ENCODE results near the gene LIPK.
"Not testable (repeated sequence)": the region's sequence is repeated elsewhere in the genome, so short reads cannot be mapped to it uniquely, and the experiment has no call there.

The LIPK gene

DNA sequence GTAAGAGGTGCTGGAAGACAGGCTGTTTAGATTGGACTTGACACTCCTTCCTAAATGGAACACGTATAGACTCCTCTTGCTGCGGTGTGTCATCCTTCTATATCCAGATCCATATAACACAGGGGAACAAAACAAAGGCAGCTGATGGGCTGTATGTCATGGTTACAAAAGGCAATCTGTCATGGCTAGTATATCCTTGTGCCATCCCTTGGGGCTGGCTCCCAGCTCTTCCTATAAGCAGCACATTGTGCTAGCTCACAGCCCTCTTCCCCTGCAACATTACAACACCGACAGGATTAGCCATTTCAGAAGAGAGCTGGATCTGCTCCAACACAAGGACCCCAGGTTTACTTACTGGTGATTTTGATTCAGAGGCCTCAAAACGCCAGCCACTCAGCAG lies 15.3 kb downstream of the LIPK start:
- DNase-seq, result no peak

GRCh38 chr10:88725798-88726197 lies 19.7 kb downstream of the LIPK start:
- no peak for DNase-seq

GRCh38 chr10:88728107-88728763 lies 22.2 kb downstream of the LIPK start:
- DNase-seq, result no peak

DNA sequence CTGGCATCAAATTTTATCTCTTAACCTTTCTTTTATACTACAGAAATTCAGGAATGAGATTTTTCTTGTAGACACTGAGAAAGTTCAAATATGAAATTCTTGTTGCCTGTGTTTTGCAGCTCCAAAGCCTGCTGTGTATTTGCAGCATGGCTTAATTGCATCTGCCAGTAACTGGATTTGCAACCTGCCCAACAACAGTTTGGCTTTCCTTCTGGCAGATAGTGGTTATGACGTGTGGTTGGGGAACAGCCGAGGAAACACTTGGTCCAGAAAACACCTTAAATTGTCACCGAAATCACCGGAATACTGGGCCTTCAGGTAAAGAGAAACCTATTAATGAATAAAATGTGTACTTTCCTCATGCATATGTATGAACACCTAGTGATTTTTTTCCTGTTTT lies 24.8 kb downstream of the LIPK start:
- no peak for DNase-seq

GRCh38 chr10:88731296-88731695 lies 25.2 kb downstream of the LIPK start:
- DNase-seq, result no peak

DNA sequence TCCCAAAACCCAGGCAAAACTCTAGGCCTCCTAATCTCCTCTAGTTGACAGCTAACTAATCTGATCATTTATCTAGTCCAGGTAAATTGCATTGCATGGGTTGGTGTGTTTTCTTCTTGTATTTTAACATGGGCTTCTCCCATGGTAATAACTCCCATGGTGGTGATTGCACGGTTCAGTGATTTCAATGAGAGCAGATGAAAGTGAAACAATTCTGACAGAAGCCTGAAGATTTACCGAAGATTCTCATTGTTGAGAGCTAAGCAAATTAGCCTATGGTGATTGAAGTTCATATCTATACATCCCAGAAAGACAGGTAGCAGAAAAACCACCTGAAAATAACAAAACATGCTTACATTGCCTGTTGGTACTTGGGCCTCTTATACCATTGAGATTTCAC lies 27.2 kb downstream of the LIPK start:
- DNase-seq, result no peak

DNA sequence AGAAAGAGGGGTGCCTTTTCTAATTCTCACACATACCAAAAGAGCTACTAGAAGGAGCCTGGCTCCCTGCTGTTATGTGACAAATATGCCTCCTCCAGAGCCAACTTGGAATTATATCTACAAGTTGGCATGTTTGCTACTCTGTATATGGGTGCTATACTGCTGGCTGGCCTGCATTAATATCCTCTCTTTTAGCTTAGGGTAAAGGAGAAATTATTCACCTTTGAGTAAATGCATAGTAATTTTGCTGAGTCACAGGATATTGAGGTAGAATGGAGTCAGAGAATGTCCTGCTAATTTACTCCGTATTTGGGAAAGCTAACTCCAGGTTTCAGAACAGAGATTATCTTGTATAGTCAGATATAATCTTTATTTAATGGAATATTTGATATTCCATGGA lies 29.6 kb downstream of the LIPK start:
- DNase-seq, result no peak

- DNase-seq, result not testable (repeated sequence)
Measured at GRCh38 chr10:88741921-88742320, 35.9 kb downstream of the LIPK start.

DNA sequence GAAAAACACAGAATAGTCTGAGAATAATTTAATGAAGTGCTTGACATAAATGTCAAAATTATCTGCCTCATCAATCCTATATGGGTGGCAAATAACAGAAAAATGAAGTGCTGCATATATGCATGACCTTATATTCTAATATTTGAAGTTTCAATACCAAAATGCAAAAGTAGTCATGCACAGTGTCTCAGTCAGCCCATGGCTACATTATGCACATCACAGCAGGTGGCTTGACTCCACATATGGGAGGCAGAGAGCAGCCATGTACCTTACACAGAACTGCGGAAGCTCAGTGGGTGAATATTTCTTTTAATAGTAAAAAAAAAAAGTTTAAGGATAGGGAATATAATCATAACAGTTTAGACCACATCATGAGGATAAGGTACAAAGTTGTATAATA lies 36.4 kb downstream of the LIPK start:
- no peak for DNase-seq

GRCh38 chr10:88744002-88744401 lies 38.0 kb downstream of the LIPK start:
- DNase-seq, result no peak

DNA sequence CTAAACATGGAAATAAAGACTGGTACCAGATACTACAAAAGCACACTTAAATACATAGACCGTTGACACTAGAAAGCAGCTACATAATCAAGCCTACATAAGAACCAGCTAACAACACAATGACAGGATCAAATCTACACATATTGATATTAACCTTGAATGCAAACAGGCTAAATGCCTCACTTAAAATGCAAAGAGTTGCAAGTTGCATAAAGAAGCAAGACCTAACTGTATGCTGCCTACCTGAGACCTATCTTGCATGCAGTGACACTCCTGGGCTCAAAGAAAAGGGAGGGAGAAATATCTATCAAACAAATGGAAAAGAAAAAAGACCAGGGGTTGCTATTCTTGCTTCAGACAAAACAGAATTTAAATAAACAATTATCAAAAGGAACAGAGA lies 39.6 kb downstream of the LIPK start:
- DNase-seq, result no peak

DNA sequence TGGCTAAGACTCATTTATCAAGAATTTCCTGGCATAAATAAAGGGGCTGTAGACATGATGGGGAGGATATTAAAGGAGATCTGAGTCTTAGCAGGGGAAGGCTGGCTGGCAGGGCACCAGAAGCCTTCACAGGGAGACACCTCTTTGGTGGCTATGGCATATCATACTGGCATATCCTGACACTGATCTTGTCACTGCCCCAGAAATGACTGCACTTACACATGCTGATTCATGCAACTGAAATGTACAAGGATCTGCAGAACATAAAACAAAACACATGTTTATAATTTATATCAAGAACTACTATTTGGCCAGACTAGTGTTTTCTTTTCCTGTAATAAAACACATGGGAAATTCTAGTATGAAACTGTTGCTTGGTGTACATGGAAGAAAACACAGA lies 48.2 kb downstream of the LIPK start:
- no peak for DNase-seq

GRCh38 chr10:88755753-88756152 lies 49.7 kb downstream of the LIPK start:
- DNase-seq, result no peak

DNA sequence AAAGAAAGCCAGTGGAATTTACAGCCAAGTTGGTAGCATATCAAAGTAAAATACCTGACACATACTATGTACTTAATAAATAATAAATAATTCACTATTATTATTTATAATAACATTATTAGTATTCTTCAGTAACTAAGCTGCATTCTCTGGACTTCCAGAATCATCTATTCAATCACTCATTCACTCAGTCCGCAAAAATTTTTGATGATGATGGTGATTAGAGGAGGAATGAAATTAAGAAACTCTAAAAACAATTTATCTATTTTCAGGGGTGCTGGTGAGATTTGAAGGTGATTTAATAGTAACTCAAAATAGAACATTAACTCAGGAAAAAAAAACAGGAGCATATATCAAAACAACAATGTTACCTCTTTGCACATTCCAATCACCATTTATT lies 50.6 kb downstream of the LIPK start:
- no peak for DNase-seq

GRCh38 chr10:88759366-88760101 lies 53.5 kb downstream of the LIPK start, which contains the start of gene LIPN:
TSS of gene LIPN (plus strand) at chr10:88760020. CDS start at chr10:88761406, 1,386 bp downstream.
- no peak for DNase-seq

DNA sequence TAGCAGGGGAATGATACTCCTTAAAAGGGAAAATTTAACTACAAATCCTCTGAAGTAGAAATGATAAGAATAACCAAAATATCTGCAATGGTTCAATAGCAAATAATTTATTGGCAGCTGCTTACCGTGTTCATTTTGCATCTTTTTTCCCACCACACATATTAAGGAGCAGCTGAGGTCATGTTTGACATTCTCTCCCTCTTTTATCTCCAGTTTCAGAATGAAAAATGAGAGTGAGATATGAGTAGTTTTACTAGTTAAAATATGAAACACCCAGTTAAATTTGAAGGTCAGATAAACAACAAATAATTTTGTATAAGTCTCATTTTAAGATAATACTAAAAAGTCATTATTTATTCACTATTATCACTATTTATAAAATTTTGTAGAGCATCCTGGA lies 56.9 kb downstream of the LIPK start:
- no peak for DNase-seq

GRCh38 chr10:88763441-88763840 lies 57.4 kb downstream of the LIPK start:
- no peak for DNase-seq

DNA sequence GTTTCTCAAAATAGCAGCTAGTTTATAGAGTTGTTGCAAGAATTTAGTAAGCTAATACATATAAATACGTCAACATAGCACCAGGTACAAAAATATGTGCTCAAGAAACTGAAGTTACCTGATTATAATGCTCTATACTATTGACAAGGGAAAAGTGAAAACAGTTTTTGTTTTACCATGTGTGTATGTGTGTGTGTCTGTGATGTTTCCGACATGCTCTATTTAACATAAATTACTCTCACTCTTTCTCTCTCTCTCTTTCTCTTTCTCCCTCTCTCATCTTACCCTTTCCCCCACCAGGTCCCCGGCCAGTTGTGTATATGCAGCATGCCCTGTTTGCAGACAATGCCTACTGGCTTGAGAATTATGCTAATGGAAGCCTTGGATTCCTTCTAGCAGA lies 58.1 kb downstream of the LIPK start:
- DNase-seq, result no peak

- DNase-seq, result no peak
Measured at GRCh38 chr10:88765816-88766215, 59.8 kb downstream of the LIPK start.

GRCh38 chr10:88769384-88769783 lies 63.3 kb downstream of the LIPK start:
- no peak for DNase-seq

GRCh38 chr10:88781206-88781605 lies 75.2 kb downstream of the LIPK start:
- no peak for DNase-seq

DNA sequence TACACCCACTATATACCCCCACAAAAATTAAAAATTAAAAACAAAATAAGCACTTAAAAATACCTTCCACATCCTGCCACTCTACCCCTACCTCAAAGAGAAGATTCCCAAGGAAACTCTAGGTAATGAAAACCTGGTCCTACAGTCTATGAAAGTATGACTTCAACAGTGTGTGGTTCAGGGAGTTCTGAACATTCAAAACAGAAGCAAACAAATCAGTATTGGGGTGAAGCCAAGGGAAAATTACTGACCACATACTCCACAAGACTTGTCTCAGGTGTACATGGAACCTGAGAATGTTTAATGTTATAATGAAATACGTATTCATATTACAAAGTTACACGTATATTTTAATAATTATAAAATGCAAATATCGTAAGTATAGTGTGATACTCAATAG lies 76.2 kb downstream of the LIPK start:
- DNase-seq, result no peak

GRCh38 chr10:88783724-88784123 lies 77.7 kb downstream of the LIPK start:
- DNase-seq, result no peak

DNA sequence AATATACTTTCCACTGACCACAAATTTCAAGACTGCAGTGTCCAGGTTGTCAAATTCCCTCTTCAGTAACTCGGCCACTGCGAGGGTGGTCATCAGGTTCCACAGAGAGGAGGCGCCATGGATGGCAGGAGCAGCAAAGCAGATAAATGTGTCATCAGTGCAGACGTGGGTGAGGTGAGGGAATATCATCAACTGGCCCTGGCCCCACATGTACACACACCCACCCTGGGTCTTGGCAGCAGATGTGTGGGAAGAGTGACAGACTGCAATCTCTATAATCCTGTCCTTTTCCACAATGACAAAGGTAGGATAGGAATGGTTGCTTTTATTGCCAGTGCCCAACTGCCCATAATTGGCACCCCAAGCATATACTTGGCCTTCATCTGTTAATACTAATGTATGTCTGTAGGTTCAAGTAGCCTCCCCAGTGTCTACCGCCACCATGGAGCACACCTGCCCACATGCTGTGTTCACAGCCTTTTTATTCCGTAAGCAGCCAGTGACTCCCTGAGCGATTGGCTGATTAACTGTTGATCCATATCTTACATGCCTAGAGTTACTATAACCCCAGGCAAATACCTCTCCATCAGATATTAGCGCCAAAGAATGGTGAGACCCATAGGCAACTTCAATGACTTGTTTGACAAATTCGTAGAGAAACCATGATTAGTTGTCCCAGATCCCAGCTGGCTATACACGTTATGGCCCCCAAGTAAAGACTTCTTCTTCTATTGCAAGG lies 80.2 kb downstream of the LIPK start:
- DNase-seq, result no peak
